CD14-positive monocyte (primary cell): ENCODE data around the gene CDC42BPG. TPM values are rescaled to one million over a fixed set of nuclear protein-coding genes. Genes with fewer than 3 reads are reported as not detected.

Source experiments
- DNase-seq, 3 donors: peaks; one replicate each; pipeline ENCODE4 v3.0.0-alpha.2; 2011 to 2022
- H2AFZ ChIP-seq: 2 replicates; pipeline ENCODE4 v1.6.0; 2012; ENCODE audit warnings: mild to moderate bottlenecking, low read depth, low read length, inconsistent platforms; ENCODE audit not compliant: insufficient read depth, poor library complexity, severe bottlenecking
- H3K27ac ChIP-seq, 2 donors: 1 replicate in 1 of 2; 2 replicates in 1 of 2; pipeline ENCODE4 v1.5.1; 2012 to 2013; ENCODE audit warnings: low read length in 2 of 2, control low read depth in 1 of 2, inconsistent platforms in 1 of 2, low read depth in 1 of 2, mild to moderate bottlenecking in 1 of 2
- H3K27me3 ChIP-seq, 2 donors: one replicate each; pipeline versions ENCODE4 v1.6.0 to v1.6.1; 2011 to 2013; ENCODE audit warnings: low read length in 2 of 2; ENCODE audit not compliant: control insufficient read depth in 2 of 2, insufficient read depth in 2 of 2
- H3K36me3 ChIP-seq, 2 donors: replicated peaks in 1 of 2; 1 replicate in 1 of 2; 2 replicates in 1 of 2; pipeline versions ENCODE4 v1.5.1 to v1.6.1; 2012 to 2013; ENCODE audit warnings: low read length in 2 of 2, control low read depth in 1 of 2, inconsistent platforms in 1 of 2, mild to moderate bottlenecking in 1 of 2; ENCODE audit not compliant: insufficient read depth in 2 of 2, control insufficient read depth in 1 of 2
- H3K4me1 ChIP-seq, 2 donors: 1 replicate in 1 of 2; 2 replicates in 1 of 2; pipeline versions ENCODE4 v1.5.1 to v1.6.1; 2012 to 2013; ENCODE audit warnings: low read length in 2 of 2, control low read depth in 1 of 2, inconsistent platforms in 1 of 2, mild to moderate bottlenecking in 1 of 2, moderate library complexity in 1 of 2; ENCODE audit not compliant: insufficient read depth in 2 of 2, control insufficient read depth in 1 of 2
- H3K4me2 ChIP-seq: replicated peaks from 2 replicates; pipeline ENCODE3; 2012; ENCODE audit warnings: low read length, moderate library complexity, mild to moderate bottlenecking; ENCODE audit not compliant: poor library complexity, severe bottlenecking; ENCODE audit errors: extremely low read depth
- H3K4me3 ChIP-seq, 3 experiments: fragments of 200-600 bp in 1 of 3; sonication (generic) in 1 of 3; replicated peaks in 1 of 3; 1 replicate in 2 of 3; 2 replicates in 1 of 3; pipeline ENCODE4 v1.5.1; 2011 to 2013; ENCODE audit warnings: low read length in 3 of 3, mild to moderate bottlenecking in 3 of 3, control low read depth in 2 of 3, low read depth in 2 of 3, inconsistent platforms in 1 of 3, moderate library complexity in 1 of 3
- H3K79me2 ChIP-seq: 2 replicates; pipeline ENCODE4 v1.6.0; 2012; ENCODE audit warnings: mild to moderate bottlenecking, control low read depth, inconsistent platforms, low read length, moderate library complexity; ENCODE audit not compliant: insufficient read depth
- H3K9ac ChIP-seq: 2 replicates; pipeline ENCODE4 v1.6.0; 2017; ENCODE audit warnings: low read length, mild to moderate bottlenecking; ENCODE audit not compliant: insufficient read depth, poor library complexity, severe bottlenecking
- H3K9me3 ChIP-seq, 2 donors: replicated peaks in 1 of 2; 1 replicate in 1 of 2; 2 replicates in 1 of 2; pipeline versions ENCODE4 v1.5.1 to v1.6.1; 2012 to 2013; ENCODE audit warnings: low read length in 2 of 2, control low read depth in 1 of 2; ENCODE audit not compliant: control insufficient read depth in 1 of 2, insufficient read depth in 1 of 2
- H4K20me1 ChIP-seq: 2 replicates; pipeline ENCODE4 v1.6.0; 2012; ENCODE audit warnings: mild to moderate bottlenecking, low read length, control low read depth, moderate library complexity; ENCODE audit not compliant: insufficient read depth
- H3K27ac Mint-ChIP-seq, 7 donors: one replicate each; pipeline ENCODE4 v1.8.0; 2020; ENCODE audit warnings: mild to moderate bottlenecking in 7 of 7, mixed read lengths in 7 of 7, moderate library complexity in 6 of 7, inconsistent platforms in 2 of 7
- H3K27me3 Mint-ChIP-seq, 3 donors: one replicate each; pipeline ENCODE4 v1.8.0; 2021 to 2022; ENCODE audit warnings: low read depth in 3 of 3, mild to moderate bottlenecking in 3 of 3, mixed read lengths in 3 of 3, moderate library complexity in 3 of 3, inconsistent platforms in 1 of 3
- H3K36me3 Mint-ChIP-seq, 2 donors: one replicate each; pipeline ENCODE4 v1.8.0; 2020; ENCODE audit warnings: mixed read lengths in 2 of 2, inconsistent platforms in 1 of 2, mild to moderate bottlenecking in 1 of 2
- H3K4me1 Mint-ChIP-seq: one replicate; pipeline ENCODE4 v1.8.0; 2020; ENCODE audit warnings: mild to moderate bottlenecking, mixed read lengths
- H3K4me3 Mint-ChIP-seq, 2 donors: one replicate each; pipeline ENCODE4 v1.8.0; 2020; ENCODE audit warnings: mild to moderate bottlenecking in 2 of 2, mixed read lengths in 2 of 2, moderate library complexity in 1 of 2
- H3K9me3 Mint-ChIP-seq, 7 donors: one replicate each; pipeline ENCODE4 v1.8.0; 2020 to 2022; ENCODE audit warnings: mixed read lengths in 7 of 7, mild to moderate bottlenecking in 6 of 7, moderate library complexity in 6 of 7, inconsistent platforms in 2 of 7
- WGBS: methylation state at CpG from one replicate; pipeline ENCODE4 v1.1.5; 2013; ENCODE audit warnings: missing lambda C conversion rate; ENCODE audit not compliant: insufficient coverage; 5-methylcytosine and 5-hydroxymethylcytosine counted together
- intact Hi-C, 2 donors: fragments of 100-400 bp; cut with micrococcal nuclease; formaldehyde crosslinking; loops; one replicate each; pipeline versions ENCODE4 v1.15.0 to v1.15.1; 2023
- polyA plus RNA-seq, 3 donors: library from polyadenylated mRNA; depleted of rRNA in 1 of 3; unstranded in 2 of 3; stranded (reverse) in 1 of 3; fragments of 300-500 nt in 2 of 3; fragments of >200 nt in 1 of 3; fragmentation: Illumina TruSeq in 2 of 3; gene quantifications; 1 replicate in 2 of 3; 2 replicates in 1 of 3; pipeline ENCODE4 v1.2.3, GENCODE V29; 2012 to 2021
- TF ChIP-seq, protein P1 (sequence below): fragments of 200-600 bp; IDR thresholded peaks from one replicate; pipeline ENCODE4 v1.8.0; 2022; ENCODE audit warnings: antibody characterized with exemption, mild to moderate bottlenecking

Gene CDC42BPG
- polyA plus RNA-seq, 3 donors: 0.23 TPM; not detected in 2

DNA sequence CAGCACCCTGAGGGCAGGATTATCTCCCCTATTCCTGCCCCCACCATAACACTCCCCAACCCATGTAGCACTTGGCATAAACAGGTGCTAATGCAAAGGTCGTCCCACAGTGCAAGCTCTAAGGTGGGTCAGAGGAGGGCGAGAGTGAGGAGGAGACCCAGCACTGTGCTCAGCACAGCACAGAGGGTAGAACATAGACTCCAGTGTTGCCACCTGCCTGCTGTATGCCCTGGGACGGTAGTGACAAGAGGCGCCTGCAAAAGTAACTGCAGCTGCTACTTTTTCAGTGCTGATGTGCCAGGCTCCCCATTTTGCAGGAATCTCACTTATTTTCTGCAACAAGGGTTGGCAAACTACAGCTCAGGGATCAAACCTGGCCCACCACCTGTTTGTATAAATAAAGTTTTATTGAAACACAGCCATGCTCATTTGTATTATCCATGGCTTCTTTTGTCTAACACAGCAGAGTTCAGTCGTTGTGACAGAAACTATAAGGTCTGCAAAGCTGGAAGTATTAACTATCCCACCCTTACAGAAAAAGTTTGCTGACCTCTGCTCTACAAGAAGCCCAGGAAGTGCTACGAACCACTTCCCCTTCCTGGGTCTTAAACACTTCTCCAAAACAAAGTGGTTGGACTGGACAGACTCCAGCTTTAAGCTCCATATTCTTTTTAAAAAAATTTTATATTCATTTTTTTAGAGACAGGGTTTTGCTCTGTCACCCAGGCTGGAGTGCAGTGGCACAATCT lies 16.9 kb upstream of the CDC42BPG start:
- intact Hi-C loops: no loop called here
- H3K4me3 ChIP-seq: peak overlapping the region in 1 of 3 experiments; percentile 68
- WGBS: 65% methylated on average over 5 of the region's 6 CpGs

More for the DNA sequence above, 16.9 kb upstream of the CDC42BPG start:
- H3K4me1 ChIP-seq: peaks cover 99 to 100% of the 10 kb centered on the region in 2 donors
- peak overlapping the region; percentile 79 for H3K4me2 ChIP-seq
- H3K79me2 ChIP-seq: peaks cover 77% of the 10 kb centered on the region
- Mint-ChIP-seq H3K4me1 (peaks cover 96% of the 10 kb centered on the region), H3K9me3 (peaks cover 0 to 2% (median 0%) of the 10 kb centered on the region in 7 donors), H3K36me3 (peaks cover 39 to 64% of the 10 kb centered on the region in 2 donors), H3K27me3 (peaks cover 0 to 7% (median 0%) of the 10 kb centered on the region in 3 donors), H3K4me3 (peak overlapping the region; percentile 16 to 76), H3K27ac (peak overlapping the region; percentile 87 to 94 (median 93))
- H3K9ac ChIP-seq: peak overlapping the region; percentile 40
- peaks cover 0 to 4% of the 10 kb centered on the region in 2 donors for H3K36me3 ChIP-seq
- H3K27ac ChIP-seq: peak overlapping the region; percentile 70 to 85
- H3K9me3 ChIP-seq: no peaks in the 10 kb centered on the region
- H2AFZ ChIP-seq: no peak overlapping the region
- H4K20me1 ChIP-seq: peaks cover 60% of the 10 kb centered on the region
- no peaks in the 10 kb centered on the region for H3K27me3 ChIP-seq
- peak; percentile 80 to 92 (median 84) for DNase-seq
- TF ChIP-seq, protein P1, sequence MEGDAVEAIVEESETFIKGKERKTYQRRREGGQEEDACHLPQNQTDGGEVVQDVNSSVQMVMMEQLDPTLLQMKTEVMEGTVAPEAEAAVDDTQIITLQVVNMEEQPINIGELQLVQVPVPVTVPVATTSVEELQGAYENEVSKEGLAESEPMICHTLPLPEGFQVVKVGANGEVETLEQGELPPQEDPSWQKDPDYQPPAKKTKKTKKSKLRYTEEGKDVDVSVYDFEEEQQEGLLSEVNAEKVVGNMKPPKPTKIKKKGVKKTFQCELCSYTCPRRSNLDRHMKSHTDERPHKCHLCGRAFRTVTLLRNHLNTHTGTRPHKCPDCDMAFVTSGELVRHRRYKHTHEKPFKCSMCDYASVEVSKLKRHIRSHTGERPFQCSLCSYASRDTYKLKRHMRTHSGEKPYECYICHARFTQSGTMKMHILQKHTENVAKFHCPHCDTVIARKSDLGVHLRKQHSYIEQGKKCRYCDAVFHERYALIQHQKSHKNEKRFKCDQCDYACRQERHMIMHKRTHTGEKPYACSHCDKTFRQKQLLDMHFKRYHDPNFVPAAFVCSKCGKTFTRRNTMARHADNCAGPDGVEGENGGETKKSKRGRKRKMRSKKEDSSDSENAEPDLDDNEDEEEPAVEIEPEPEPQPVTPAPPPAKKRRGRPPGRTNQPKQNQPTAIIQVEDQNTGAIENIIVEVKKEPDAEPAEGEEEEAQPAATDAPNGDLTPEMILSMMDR: no peak
